PFSK-1 (cell line): ENCODE data around the gene DENND1B.

Experiments used
- FOXP2 ChIP-seq: optimal IDR thresholded peaks from 2 replicates; pipeline ENCODE3; 2011; ENCODE audit warnings: borderline replicate concordance, control low read depth, inconsistent platforms; ENCODE audit not compliant: insufficient read depth; ENCODE audit errors: extremely low read length, extremely low read depth
- POLR2AphosphoS5 ChIP-seq: IDR thresholded peaks from 2 replicates; pipeline ENCODE4 v1.6.1; 2012; ENCODE audit warnings: low read depth, mild to moderate bottlenecking, control low read depth, low read length, moderate library complexity
- SIN3A ChIP-seq: IDR thresholded peaks from 2 replicates; pipeline ENCODE4 v1.6.1; 2012; ENCODE audit warnings: mild to moderate bottlenecking, low read length, moderate library complexity, borderline replicate concordance; ENCODE audit not compliant: insufficient read depth
- TAF1 ChIP-seq: IDR thresholded peaks from 2 replicates; pipeline ENCODE4 v1.6.1; 2012; ENCODE audit warnings: low read length, control low read depth, borderline replicate concordance; ENCODE audit not compliant: insufficient read depth
- TF ChIP-seq, protein P1 (sequence below), 2 experiments: IDR thresholded peaks; 2 replicates each; pipeline versions ENCODE4 v1.6.1 to v1.8.0; 2011 to 2012; ENCODE audit warnings: low read depth in 2 of 2, low read length in 2 of 2, control low read depth in 1 of 2, inconsistent platforms in 1 of 2, mild to moderate bottlenecking in 1 of 2, moderate library complexity in 1 of 2; ENCODE audit not compliant: insufficient read depth in 1 of 2

DENND1B gene

DNA sequence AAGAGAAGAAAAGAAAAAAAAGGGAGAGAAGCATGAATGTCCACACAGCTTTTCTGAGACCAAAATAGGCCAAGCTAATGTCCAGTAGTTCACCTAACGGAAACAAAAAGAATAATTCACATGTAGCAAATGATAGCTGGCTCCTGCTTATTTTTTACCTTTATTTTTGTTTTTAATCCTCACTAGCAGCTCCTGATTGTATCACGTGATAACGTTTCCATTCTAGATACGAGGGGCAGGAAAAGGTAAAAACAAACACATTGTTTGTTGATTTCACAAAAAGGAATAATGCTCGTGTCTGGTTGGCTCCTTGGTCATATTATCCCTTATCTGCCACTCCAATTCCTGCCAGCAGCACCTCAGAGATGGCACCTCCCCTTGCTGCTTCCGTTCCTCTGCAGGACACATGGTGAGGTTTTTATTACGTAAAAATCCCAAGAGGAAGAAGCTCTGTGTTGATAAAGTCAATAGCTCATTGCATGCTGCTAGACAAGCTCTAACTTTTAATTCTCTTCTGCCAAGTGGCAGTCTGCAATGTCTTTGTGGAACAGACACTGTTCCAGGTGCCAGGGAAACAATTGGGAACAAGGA is 305.6 kb downstream of the DENND1B start:
- no peak for TF ChIP-seq POLR2AphosphoS5
- no peak for TF ChIP-seq TAF1
- TF ChIP-seq SIN3A: no peak
- no peak for TF ChIP-seq FOXP2
- TF ChIP-seq, protein P1, sequence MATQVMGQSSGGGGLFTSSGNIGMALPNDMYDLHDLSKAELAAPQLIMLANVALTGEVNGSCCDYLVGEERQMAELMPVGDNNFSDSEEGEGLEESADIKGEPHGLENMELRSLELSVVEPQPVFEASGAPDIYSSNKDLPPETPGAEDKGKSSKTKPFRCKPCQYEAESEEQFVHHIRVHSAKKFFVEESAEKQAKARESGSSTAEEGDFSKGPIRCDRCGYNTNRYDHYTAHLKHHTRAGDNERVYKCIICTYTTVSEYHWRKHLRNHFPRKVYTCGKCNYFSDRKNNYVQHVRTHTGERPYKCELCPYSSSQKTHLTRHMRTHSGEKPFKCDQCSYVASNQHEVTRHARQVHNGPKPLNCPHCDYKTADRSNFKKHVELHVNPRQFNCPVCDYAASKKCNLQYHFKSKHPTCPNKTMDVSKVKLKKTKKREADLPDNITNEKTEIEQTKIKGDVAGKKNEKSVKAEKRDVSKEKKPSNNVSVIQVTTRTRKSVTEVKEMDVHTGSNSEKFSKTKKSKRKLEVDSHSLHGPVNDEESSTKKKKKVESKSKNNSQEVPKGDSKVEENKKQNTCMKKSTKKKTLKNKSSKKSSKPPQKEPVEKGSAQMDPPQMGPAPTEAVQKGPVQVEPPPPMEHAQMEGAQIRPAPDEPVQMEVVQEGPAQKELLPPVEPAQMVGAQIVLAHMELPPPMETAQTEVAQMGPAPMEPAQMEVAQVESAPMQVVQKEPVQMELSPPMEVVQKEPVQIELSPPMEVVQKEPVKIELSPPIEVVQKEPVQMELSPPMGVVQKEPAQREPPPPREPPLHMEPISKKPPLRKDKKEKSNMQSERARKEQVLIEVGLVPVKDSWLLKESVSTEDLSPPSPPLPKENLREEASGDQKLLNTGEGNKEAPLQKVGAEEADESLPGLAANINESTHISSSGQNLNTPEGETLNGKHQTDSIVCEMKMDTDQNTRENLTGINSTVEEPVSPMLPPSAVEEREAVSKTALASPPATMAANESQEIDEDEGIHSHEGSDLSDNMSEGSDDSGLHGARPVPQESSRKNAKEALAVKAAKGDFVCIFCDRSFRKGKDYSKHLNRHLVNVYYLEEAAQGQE (IDR thresholded peaks at IDR 0.05; ENCODE audit: insufficient read depth in 1 of 2, low read depth in 2 of 2, low read length in 2 of 2): no peak

DNA sequence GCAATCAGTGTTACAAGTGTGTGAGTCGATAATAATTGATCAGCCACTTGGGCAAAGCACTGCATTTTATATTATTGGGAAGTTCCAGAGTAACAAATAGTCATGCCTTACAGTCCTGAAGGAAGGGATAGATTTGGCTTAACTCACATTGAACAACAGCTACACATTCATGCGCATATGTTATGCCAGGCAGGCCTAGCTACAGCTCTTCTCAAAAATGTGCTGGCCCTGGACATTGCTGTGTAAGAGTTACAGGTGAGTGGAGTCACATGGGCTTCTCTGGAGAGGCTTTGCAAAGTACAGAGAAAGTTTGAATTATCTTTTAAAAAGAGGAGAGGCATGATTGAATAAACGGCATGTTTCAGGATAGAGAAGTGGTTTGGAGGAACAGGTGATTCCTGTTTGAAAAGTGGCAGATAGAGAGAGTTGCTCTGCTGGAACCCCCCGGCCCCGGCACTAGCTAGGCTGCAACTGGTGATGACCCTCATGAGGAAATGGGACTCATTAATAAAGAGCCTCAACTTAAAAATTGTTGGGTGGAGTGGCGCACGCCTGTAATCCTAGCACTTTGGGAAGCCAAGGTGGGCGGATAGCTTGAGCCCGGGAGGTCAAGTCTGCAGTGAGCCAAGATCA is 306.6 kb downstream of the DENND1B start:
- TF ChIP-seq FOXP2 (no peak), SIN3A (no peak), POLR2AphosphoS5 (no peak), TAF1 (no peak)
- TF ChIP-seq, protein P1 (IDR thresholded peaks at IDR 0.05; ENCODE audit: insufficient read depth in 1 of 2, low read depth in 2 of 2, low read length in 2 of 2): no peak

DNA sequence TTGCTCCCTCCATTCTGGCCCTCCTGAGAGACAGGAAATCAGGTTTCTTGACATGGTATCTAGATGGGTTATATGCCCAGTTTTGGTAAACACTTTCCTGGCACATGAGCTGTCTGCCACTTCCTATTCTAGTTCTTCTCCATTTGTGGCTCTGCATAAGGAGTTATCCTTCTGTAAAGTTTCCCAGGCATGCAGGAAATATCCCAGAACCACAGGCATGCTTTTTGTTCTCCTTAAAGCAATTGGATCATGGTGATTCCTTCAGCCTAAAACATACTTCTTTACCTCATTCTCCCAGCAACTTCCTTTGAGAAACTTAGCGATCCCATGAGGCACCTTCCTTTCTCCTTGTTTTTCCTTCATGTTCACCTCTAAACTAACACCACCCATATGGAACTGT is 307.4 kb downstream of the DENND1B start:
- TF ChIP-seq SIN3A: no peak
- no peak for TF ChIP-seq POLR2AphosphoS5
- no peak for TF ChIP-seq FOXP2
- no peak for TF ChIP-seq TAF1
- TF ChIP-seq, protein P1 (IDR thresholded peaks at IDR 0.05; ENCODE audit: insufficient read depth in 1 of 2, low read depth in 2 of 2, low read length in 2 of 2): no peak

DNA sequence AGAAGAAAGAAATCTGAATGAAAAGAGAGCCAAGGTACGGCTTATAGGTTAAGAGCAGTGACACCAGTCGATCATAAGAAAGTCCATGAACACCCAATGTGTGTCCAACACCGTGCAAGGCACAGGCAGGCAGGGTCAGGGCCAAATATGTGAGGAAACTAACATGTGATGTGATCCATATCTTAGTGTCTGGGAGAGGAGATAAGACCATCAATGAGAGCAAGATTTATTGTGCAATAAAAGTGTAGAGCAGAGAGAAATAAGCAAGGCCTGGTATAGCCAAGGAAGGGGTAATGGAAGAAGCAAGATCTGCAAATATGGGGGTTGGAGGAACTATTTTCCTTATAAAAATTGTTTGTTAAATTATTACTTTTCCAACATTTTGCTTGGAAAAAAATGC is 308.5 kb downstream of the DENND1B start:
- TF ChIP-seq, protein P1 (IDR thresholded peaks at IDR 0.05; ENCODE audit: insufficient read depth in 1 of 2, low read depth in 2 of 2, low read length in 2 of 2): no peak
- TF ChIP-seq SIN3A: no peak
